NCI-H82 treated with DMSO at 0.1 percent for 48 hours (cell line): ENCODE data around the gene SLC9A1.
A peak's percentile ranks its signal among the peaks of the same experiment; 100 is the strongest.
"Not testable (repeated sequence)": the region's sequence is repeated elsewhere in the genome, so short reads cannot be mapped to it uniquely, and the experiment has no call there.

ENCODE experiments used
- DNase-seq: peaks from one replicate; lab custom pipeline; 2025; ENCODE audit not compliant: unreplicated experiment; lab: John Stamatoyannopoulos, UW

The SLC9A1 gene

DNA sequence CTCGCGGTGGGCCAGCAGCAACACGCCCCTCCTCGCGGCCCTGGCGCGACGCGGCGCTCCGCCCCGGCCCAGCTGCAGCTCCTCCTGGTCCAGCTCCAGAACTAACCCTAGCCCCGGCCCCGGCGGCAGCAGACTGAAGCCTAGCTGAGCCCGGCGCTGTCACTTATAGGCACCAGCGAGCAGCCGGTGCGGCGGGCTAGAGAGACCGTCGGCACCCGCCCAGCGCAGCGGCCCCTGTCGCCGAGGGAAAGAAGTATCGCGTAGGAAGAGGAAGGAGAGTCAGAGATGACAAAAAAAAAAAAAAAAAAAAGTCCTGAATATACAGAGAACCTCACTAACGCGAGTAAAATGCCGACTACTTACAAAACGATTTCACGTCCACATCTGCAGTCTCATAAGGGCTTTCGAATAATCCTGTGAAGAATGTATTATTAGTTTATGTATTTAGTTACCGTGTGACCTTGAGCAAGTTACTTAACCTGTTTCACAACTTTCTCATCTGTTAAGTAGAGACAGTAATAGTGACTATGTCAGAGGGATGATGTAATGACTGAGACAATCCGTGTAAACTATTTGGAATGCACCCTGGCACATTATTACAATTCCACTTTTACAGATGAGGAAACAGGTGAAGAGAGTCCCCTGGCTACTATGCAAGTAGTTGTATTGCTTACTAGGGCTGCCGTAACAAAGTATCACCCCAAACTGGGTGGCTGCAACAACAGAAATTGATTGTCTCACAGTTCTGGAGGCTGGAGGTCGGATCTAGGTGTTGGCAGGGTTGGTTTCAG lies at the start of gene SLC9A1:
Gene SLC9A1 (minus strand): TSS at position 135 of the 791 bp plus-strand sequence. CDS start 791 bp downstream, outside the sequence.
- peak; percentile 80 for DNase-seq

DNA sequence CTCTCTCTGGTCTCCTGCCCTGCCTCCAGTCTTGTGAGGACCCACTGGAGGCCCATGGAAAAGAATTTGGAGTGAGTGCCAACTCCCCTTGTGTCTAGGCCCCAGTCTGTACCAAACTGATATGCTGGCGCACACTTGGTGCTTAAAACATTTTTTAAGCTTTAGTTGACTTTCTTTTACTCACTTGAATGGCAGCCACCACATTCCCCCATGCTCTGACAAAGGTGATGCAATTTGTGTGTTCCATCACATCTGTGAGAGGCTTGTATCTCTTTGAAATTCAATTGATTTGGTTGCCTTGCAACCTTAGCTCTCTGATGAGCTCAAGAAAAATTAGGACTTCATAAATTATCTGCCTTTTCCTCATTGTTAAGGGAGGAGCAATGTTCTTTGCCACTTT lies 49.0 kb upstream of the SLC9A1 start:
- no peak for DNase-seq

GRCh38 chr1:27201295-27201694 lies 46.4 kb upstream of the SLC9A1 start:
- DNase-seq, result no peak

- no peak for DNase-seq
Measured at GRCh38 chr1:27193194-27193593, 38.3 kb upstream of the SLC9A1 start.

- no peak for DNase-seq
Measured at GRCh38 chr1:27192039-27192529, 37.2 kb upstream of the SLC9A1 start.

- DNase-seq, result not testable (repeated sequence)
Measured at GRCh38 chr1:27184665-27185064, 29.7 kb upstream of the SLC9A1 start.

DNA sequence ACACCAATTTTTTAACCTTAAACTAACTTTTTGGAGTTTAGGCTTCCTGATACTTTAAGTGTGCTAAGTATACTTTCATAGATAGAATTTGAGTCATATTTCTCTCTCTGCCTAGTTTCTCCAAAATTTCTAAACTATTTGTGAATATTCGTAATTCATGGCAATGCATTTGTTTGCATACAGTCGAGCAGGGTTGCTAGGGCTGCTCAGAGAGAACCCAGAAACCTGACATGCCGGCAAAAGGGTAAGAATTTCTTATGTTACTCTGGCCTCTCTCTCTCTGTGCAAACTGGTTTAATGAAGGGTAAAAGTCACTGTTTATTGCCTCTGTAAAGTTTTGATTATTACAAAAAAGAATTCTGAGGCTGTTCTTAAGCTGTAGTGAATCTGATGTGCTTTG lies 25.1 kb upstream of the SLC9A1 start:
- DNase-seq, result no peak

DNA sequence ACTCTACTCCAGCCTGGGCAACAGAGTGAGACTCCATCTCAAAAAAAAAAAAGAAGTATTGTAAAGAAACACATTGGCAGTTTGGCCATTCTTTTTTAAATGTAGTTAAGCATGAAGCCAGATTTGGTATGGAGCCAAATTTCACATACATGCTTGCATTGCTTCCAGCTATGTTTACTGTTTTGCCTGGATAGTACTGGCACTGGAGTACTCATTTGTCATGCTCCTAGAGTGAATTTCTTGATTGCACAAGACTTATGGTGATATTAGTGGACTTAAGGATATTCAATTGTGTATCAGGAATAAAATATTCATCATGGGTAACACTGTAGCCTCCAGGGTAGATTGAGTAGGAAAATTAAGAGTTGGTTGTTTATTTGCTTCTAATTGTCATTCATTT lies 24.5 kb upstream of the SLC9A1 start:
- no peak for DNase-seq

DNA sequence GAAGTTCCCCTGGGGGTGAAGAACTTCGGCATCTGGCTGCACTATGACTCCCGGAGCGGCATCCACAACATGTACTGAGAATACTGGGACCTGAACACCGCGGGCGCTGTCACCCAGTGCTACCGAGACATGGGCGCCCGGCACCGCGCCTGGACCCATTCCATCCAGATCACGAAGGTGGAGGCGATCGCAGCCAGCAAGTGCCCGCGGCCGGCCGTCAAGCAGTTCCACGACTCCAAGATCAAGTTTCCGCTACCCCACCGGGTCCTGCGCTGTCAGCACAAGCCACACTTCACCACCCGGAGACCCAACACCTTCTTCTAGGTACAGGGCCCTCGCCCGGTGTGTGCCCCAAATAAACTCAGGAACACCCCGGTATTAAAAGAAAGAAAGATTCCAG lies 22.0 kb upstream of the SLC9A1 start:
- no peak for DNase-seq

DNA sequence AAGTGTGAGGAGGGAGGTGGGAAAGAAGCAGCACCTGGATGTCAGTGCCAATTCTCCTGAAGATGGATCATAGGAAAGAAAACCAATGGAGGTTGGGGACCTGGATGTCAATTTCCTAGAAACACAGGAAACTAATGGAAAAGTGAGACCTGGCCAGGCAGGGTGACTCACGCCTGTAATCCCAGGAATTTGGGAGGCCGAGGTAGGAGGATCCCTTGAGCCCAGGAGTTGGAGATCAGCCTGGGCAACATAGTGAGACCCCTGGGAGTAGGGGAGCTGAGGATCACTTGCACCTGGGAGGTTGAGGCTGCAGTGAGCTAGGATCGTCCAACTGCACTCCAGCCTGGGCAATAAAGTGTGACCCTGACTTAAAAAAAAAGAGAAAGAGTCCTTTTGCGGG lies 21.4 kb upstream of the SLC9A1 start:
- DNase-seq, result no peak

DNA sequence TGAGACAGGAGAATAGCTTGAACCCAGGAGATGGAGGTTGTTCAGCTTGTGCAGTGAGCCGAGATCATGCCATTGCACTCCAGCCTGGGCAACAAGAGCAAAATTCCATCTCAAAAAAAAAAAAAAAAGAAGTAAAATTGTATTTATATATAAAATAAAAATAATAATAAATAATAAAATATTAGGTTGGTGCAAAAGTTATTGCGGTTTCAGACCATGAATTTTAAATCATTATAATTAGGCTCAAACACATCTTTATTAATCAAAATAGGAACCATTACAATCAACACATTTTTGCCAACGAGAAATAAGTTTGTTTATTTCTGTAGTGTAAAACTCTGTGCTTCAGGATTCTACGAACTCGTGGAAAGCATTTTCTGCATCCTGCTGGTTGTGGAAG lies 18.1 kb upstream of the SLC9A1 start:
- not testable (repeated sequence) for DNase-seq

- DNase-seq, result no peak
Measured at GRCh38 chr1:27166929-27167328, 12.0 kb upstream of the SLC9A1 start.

- no peak for DNase-seq
Measured at GRCh38 chr1:27166351-27166802, 11.5 kb upstream of the SLC9A1 start.

GRCh38 chr1:27163093-27163492 lies 8.2 kb upstream of the SLC9A1 start:
- no peak for DNase-seq

GRCh38 chr1:27162090-27162489 lies 7.2 kb upstream of the SLC9A1 start:
- DNase-seq, result no peak

DNA sequence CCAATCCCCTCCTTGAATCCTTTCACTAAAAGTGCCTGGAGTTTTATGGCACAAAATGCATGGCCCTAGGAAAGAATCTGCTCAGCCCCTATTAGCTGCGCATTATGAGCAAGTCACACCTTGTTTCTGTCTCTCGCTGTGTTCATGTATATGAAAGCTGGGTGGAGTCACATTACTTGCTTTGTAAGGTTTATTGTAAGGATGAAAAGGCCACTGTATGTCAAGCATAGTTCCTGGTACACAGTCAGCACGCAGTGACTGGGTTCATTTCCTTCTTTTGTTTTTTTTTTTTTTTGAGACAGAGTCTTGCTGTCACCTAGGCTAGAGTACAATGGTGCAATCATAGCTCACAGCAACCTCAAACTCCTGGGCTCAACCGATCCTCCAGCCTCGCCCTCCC lies 6.7 kb upstream of the SLC9A1 start:
- DNase-seq, result no peak

GRCh38 chr1:27157194-27157593 lies 2.3 kb upstream of the SLC9A1 start:
- no peak for DNase-seq

- no peak for DNase-seq
Measured at GRCh38 chr1:27154469-27154990, 395 bp downstream of the SLC9A1 start.

- no peak for DNase-seq
Measured at GRCh38 chr1:27153927-27154358, 982 bp downstream of the SLC9A1 start.

- no peak for DNase-seq
Measured at GRCh38 chr1:27153549-27153886, 1.4 kb downstream of the SLC9A1 start.

GRCh38 chr1:27152829-27153548 lies 1.9 kb downstream of the SLC9A1 start:
- no peak for DNase-seq
